Renal pelvis (tissue), 4 donors: ENCODE results near the gene TRPV3. TPM values are rescaled to one million over a fixed set of nuclear protein-coding genes. Genes with fewer than 3 reads are reported as not detected.
"Not testable (repeated sequence)": the region's sequence is repeated elsewhere in the genome, so short reads cannot be mapped to it uniquely, and the experiment has no call there.

Source experiments
- DNase-seq: peaks from one replicate; pipeline ENCODE4 v3.0.0-alpha.2; 2013
- polyA plus RNA-seq, 3 donors: library from polyadenylated mRNA; unstranded; fragments of 120-200 nt; gene quantifications; one replicate each; pipeline ENCODE4 v1.2.1, GENCODE V29; 2013; ENCODE audit not compliant: insufficient read length in 3 of 3

Gene TRPV3
- polyA plus RNA-seq, 3 donors, result 0.77 to 1.7 (median 1.4) TPM

GRCh38 chr17:3526491-3526890, 31.1 kb downstream of the TRPV3 start:
- DNase-seq, result no peak

GRCh38 chr17:3524024-3524423, 33.6 kb downstream of the TRPV3 start:
- no peak for DNase-seq

GRCh38 chr17:3519472-3519871, 38.1 kb downstream of the TRPV3 start:
- not testable (repeated sequence) for DNase-seq

- DNase-seq, result no peak
Measured at GRCh38 chr17:3514873-3515272, 42.7 kb downstream of the TRPV3 start.

- not testable (repeated sequence) for DNase-seq
Measured at GRCh38 chr17:3514167-3514566, 43.4 kb downstream of the TRPV3 start.

- DNase-seq, result no peak
Measured at GRCh38 chr17:3513305-3514035, 44.1 kb downstream of the TRPV3 start.

GRCh38 chr17:3512505-3513171, 45.0 kb downstream of the TRPV3 start:
- DNase-seq, result no peak

GRCh38 chr17:3511852-3512504, 45.6 kb downstream of the TRPV3 start:
- no peak for DNase-seq

- no peak for DNase-seq
Measured at GRCh38 chr17:3510090-3510489, 47.5 kb downstream of the TRPV3 start.

- no peak for DNase-seq
Measured at GRCh38 chr17:3507869-3508268, 49.7 kb downstream of the TRPV3 start.

- no peak for DNase-seq
Measured at GRCh38 chr17:3507071-3507470, 50.5 kb downstream of the TRPV3 start.

- no peak for DNase-seq
Measured at GRCh38 chr17:3506054-3506453, 51.6 kb downstream of the TRPV3 start.

- no peak for DNase-seq
Measured at GRCh38 chr17:3505008-3505407, 52.6 kb downstream of the TRPV3 start.

- no peak for DNase-seq
Measured at GRCh38 chr17:3503285-3503684, 54.3 kb downstream of the TRPV3 start.

GRCh38 chr17:3502466-3502865, 55.1 kb downstream of the TRPV3 start:
- no peak for DNase-seq

- DNase-seq, result no peak
Measured at GRCh38 chr17:3501344-3501743, 56.3 kb downstream of the TRPV3 start.

- DNase-seq, result no peak
Measured at GRCh38 chr17:3497101-3497500, 60.5 kb downstream of the TRPV3 start.

GRCh38 chr17:3485481-3486068, 72.0 kb downstream of the TRPV3 start:
- no peak for DNase-seq

- no peak for DNase-seq
Measured at GRCh38 chr17:3482852-3483251, 74.8 kb downstream of the TRPV3 start.

GRCh38 chr17:3479988-3480387, 77.6 kb downstream of the TRPV3 start:
- DNase-seq, result no peak

GRCh38 chr17:3475812-3476610, 81.6 kb downstream of the TRPV3 start, which contains the start of gene ASPA:
TSS of gene ASPA (plus strand) at chr17:3475997. CDS start at chr17:3476160, 163 bp downstream.
- DNase-seq, result peak; percentile 30

- DNase-seq, result no peak
Measured at GRCh38 chr17:3475251-3475685, 82.3 kb downstream of the TRPV3 start.
